Brain microvascular endothelial cell (primary cell): ENCODE results near the gene FSTL4.

ENCODE experiments used
- DNase-seq: peaks from one replicate; pipeline ENCODE4 v3.0.0-alpha.2; 2020
- H3K27ac ChIP-seq: fragments of 250-450 bp; sonication (Bioruptor Pico); 2 replicates; pipeline ENCODE4 v1.5.1; 2020; ENCODE audit warnings: mild to moderate bottlenecking, moderate library complexity
- H3K27me3 ChIP-seq: fragments of 250-450 bp; sonication (Bioruptor Pico); replicated peaks from 2 replicates; pipeline ENCODE4 v1.5.1; 2020; ENCODE audit warnings: mild to moderate bottlenecking
- H3K36me3 ChIP-seq: fragments of 250-450 bp; sonication (Bioruptor Pico); replicated peaks from 2 replicates; pipeline ENCODE4 v1.5.1; 2020; ENCODE audit warnings: mild to moderate bottlenecking
- H3K4me3 ChIP-seq: 2 replicates; pipeline ENCODE4 v1.5.1; 2011; ENCODE audit warnings: low read depth, mild to moderate bottlenecking, control low read depth, low read length, moderate library complexity
- CTCF ChIP-seq: IDR thresholded peaks from 2 replicates; pipeline ENCODE4 v1.5.1; 2011; ENCODE audit warnings: low read depth, mild to moderate bottlenecking, moderate library complexity, low read length, control low read depth, inconsistent platforms; ENCODE audit errors: missing control alignments
- in situ Hi-C: cut with HindIII; loops from 2 replicates; pipeline ENCODE4 v1.10.0; 2017; ENCODE audit warnings: low sequenced_read_pairs, low pct_ligation_motif_present

Gene FSTL4

GRCh38 chr5:133285583-133286021 is 326.7 kb downstream of the FSTL4 start:
- Histone ChIP-seq H3K36me3 (no peaks in the 10 kb centered on the region), H3K4me3 (no peak overlapping the region), H3K27ac (no peak overlapping the region), H3K27me3 (no peaks in the 10 kb centered on the region)
- in situ Hi-C loops: loop anchor here (25.0 kb wide), 1 partner anchor 173 kb away; no protein-coding TSS in a partner anchor
- no peak for DNase-seq
- no peak for TF ChIP-seq CTCF

- no peak for TF ChIP-seq CTCF
- H3K36me3 ChIP-seq: no peaks in the 10 kb centered on the region
- in situ Hi-C loops: loop anchor here (25.0 kb wide), 1 partner anchor 172 kb away; no protein-coding TSS in a partner anchor
- H3K27ac ChIP-seq: no peak overlapping the region
- no peaks in the 10 kb centered on the region for H3K27me3 ChIP-seq
- no peak for DNase-seq
- no peak overlapping the region for H3K4me3 ChIP-seq
These were observed 328.0 kb downstream of the FSTL4 start for GRCh38 chr5:133284306-133284705.

- no peak for TF ChIP-seq CTCF
- Histone ChIP-seq H3K27me3 (no peaks in the 10 kb centered on the region), H3K27ac (no peak overlapping the region), H3K4me3 (no peak overlapping the region), H3K36me3 (no peaks in the 10 kb centered on the region)
- DNase-seq: no peak
- in situ Hi-C loops: loop anchor here (25.0 kb wide), 1 partner anchor 166 kb away; no protein-coding TSS in a partner anchor
These were observed 334.0 kb downstream of the FSTL4 start for GRCh38 chr5:133278317-133278716.

- H3K36me3 ChIP-seq: no peaks in the 10 kb centered on the region
- DNase-seq: no peak
- H3K4me3 ChIP-seq: no peak overlapping the region
- H3K27ac ChIP-seq: no peak overlapping the region
- in situ Hi-C loops: loop anchor here (25.0 kb wide), 1 partner anchor 165 kb away; no protein-coding TSS in a partner anchor
- H3K27me3 ChIP-seq: no peaks in the 10 kb centered on the region
- TF ChIP-seq CTCF: no peak
These were observed 334.6 kb downstream of the FSTL4 start for GRCh38 chr5:133277744-133278143.

GRCh38 chr5:133276171-133276570 is 336.2 kb downstream of the FSTL4 start:
- no peak for DNase-seq
- H3K27ac ChIP-seq: no peak overlapping the region
- in situ Hi-C loops: loop anchor here (25.0 kb wide), 1 partner anchor 164 kb away; no protein-coding TSS in a partner anchor
- H3K36me3 ChIP-seq: no peaks in the 10 kb centered on the region
- no peak for TF ChIP-seq CTCF
- no peak overlapping the region for H3K4me3 ChIP-seq
- H3K27me3 ChIP-seq: no peaks in the 10 kb centered on the region

- in situ Hi-C loops: loop anchor here (25.0 kb wide), 1 partner anchor 163 kb away; no protein-coding TSS in a partner anchor
- Histone ChIP-seq H3K27me3 (no peaks in the 10 kb centered on the region), H3K36me3 (no peaks in the 10 kb centered on the region), H3K27ac (no peak overlapping the region), H3K4me3 (no peak overlapping the region)
- DNase-seq: no peak
- no peak for TF ChIP-seq CTCF
These were observed 336.7 kb downstream of the FSTL4 start for GRCh38 chr5:133275631-133276030.
